Mucosa of stomach (tissue), 1 donor: ENCODE results near the gene EEF1A2.

ENCODE experiments used
- H3K27me3 ChIP-seq: one replicate; pipeline ENCODE4 v1.7.0; 2013; ENCODE audit warnings: mild to moderate bottlenecking, low read length; ENCODE audit not compliant: control insufficient read depth, insufficient read depth
- H3K36me3 ChIP-seq: one replicate; pipeline ENCODE4 v1.7.0; 2013; ENCODE audit warnings: low read length; ENCODE audit not compliant: control insufficient read depth, insufficient read depth
- H3K4me1 ChIP-seq: one replicate; pipeline ENCODE4 v1.7.0; 2013; ENCODE audit warnings: mild to moderate bottlenecking, low read length; ENCODE audit not compliant: control insufficient read depth, insufficient read depth
- H3K4me3 ChIP-seq: one replicate; pipeline ENCODE4 v1.7.0; 2013; ENCODE audit warnings: low read length
- H3K9ac ChIP-seq: one replicate; pipeline ENCODE4 v1.7.0; 2013; ENCODE audit warnings: mild to moderate bottlenecking, low read length, moderate library complexity
- H3K9me3 ChIP-seq: one replicate; pipeline ENCODE4 v1.7.0; 2013; ENCODE audit warnings: mild to moderate bottlenecking, low read length, moderate library complexity; ENCODE audit not compliant: control insufficient read depth
- donor health status: Pancreatic carcinoma.

Gene EEF1A2

DNA sequence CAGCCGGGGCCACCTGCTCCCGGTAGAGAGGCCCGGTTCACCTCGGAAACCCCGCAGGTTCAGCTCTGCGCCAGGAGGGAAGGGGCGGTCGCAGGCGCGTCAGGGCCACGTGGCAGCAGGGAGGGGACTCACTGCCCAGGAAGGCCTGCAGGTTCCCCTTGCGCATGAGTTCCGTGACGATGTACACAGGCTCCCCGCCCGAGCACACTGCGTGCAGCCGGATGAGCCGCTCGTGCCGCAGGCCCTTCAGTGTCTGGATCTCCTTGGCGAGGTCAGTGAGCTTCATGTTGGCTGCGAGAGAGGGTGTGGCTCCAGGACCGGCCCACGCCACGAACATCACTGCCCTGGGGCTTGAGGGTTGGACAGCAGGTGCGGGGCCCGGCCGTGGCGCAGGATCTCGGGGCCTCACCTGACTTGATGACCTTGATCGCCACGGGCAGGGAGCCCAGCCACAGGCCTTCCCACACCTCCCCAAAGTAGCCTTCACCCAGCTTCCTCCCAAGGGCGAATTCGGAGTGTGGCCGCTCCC lies 43.2 kb upstream of the EEF1A2 start:
- peaks cover 33% of the 10 kb centered on the region for H3K4me1 ChIP-seq
- H3K27me3 ChIP-seq, result peaks cover 18% of the 10 kb centered on the region
- no peaks in the 10 kb centered on the region for H3K9me3 ChIP-seq
- H3K4me3 ChIP-seq, result no peak overlapping the region
- no peaks in the 10 kb centered on the region for H3K36me3 ChIP-seq
- H3K9ac ChIP-seq, result no peak overlapping the region

DNA sequence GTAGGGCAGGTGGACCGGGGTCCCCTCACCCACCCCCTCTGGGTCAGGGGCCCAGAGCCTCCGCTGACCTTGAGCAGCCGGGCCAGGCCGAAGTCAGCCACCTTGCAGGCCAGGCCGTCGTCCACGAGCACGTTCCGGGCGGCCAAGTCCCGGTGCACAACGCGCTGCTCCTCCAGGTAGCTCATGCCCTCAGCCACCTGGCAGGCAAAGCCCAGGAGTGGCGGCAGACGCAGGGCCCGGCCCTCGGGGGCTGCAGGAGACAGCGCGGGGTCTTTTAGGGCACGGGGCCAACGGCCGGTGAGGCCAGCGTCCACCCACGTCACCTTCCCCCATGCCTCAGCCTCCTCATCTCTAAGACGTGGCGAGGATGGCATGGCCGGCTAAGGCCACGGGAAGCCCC lies 42.5 kb upstream of the EEF1A2 start:
- no peaks in the 10 kb centered on the region for H3K36me3 ChIP-seq
- H3K4me1 ChIP-seq, result peaks cover 33% of the 10 kb centered on the region
- H3K27me3 ChIP-seq, result peaks cover 11% of the 10 kb centered on the region
- no peaks in the 10 kb centered on the region for H3K9me3 ChIP-seq
- no peak overlapping the region for H3K4me3 ChIP-seq
- H3K9ac ChIP-seq, result no peak overlapping the region

DNA sequence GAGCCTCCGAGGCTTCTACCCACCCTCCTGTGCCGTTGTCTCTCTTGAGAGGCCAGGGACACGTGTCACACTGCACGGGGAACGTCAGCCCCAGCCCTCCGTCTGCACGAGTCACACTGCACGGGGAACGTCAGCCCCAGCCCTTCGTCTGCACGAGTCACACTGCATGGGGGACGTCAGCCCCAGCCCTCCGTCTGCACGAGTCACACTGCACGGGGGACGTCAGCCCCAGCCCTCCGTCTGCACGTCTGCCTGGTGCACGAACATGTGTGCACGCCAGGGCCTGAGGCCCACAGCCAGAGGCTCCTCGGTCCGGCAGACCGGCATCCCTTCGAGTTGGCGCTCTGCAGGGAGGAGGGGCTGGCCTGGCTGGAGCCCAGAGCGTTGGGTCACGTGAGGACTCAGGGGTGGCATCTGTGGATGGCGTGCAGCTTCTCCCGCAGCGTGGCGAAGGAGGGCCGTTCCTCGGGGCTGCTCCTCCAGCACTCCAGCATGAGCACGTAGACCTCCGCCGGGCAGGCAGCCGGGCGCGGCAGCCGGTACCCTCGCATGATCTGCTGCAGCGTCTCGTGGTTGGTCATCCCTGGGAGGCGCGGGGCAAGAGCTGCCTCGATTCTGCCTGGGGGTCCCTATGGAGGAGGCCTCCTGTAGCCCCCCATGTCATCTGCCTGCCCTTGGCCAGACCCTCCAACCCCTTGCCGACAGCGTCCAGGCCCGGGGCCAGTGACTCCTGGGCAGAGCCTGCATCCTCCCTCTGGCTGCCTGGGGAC lies 41.7 kb upstream of the EEF1A2 start:
- Histone ChIP-seq H3K9me3 (no peaks in the 10 kb centered on the region), H3K9ac (no peak overlapping the region), H3K4me1 (peaks cover 28% of the 10 kb centered on the region), H3K4me3 (no peak overlapping the region), H3K36me3 (no peaks in the 10 kb centered on the region), H3K27me3 (peaks cover 4% of the 10 kb centered on the region)

DNA sequence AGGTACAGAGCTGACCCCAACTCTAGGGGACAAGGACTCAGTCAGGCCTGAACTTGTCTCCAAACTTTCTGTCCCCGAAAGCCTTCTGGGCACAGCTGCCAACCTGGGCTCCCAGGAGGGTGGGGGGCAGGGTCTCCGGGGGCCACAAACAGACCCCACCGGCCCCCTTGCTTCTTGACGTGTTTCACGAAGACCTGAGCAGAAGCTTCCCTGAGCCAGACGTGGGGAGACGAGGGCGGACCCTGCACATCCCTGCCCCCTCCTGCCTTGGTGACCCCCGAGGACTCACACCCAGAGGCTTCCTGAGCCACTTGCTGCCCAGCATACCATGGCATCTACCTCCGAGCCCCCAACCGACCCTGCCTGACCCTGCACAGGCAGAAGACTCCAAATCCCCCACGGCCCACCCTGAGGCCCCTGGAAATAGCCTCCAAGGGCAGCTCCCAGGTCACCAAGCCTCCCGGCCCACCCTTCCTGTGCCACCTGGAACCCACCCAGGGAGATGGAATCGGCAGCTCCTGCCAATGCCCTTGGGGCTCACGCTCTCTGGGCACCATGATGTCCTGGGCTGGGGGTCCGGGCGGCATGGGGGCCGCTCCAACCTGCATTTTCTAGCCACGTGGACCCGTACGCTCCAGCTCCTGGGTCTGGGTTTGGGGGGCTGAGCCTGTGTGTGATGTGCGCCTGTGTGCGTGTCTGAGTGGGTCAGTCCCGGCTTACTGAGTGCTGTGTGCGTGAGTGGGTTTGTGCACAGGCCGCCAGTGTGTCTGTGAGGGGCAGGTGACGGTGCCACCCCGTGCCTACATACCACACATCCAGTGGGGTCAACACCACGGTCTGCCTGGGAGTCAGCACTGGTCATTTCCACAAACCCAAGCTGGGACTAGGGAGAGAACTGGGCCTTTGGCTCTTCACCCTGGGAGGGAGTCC lies 40.8 kb upstream of the EEF1A2 start:
- Histone ChIP-seq H3K9ac (no peak overlapping the region), H3K9me3 (no peaks in the 10 kb centered on the region), H3K36me3 (no peaks in the 10 kb centered on the region), H3K4me3 (no peak overlapping the region), H3K4me1 (peaks cover 27% of the 10 kb centered on the region), H3K27me3 (no peaks in the 10 kb centered on the region)

DNA sequence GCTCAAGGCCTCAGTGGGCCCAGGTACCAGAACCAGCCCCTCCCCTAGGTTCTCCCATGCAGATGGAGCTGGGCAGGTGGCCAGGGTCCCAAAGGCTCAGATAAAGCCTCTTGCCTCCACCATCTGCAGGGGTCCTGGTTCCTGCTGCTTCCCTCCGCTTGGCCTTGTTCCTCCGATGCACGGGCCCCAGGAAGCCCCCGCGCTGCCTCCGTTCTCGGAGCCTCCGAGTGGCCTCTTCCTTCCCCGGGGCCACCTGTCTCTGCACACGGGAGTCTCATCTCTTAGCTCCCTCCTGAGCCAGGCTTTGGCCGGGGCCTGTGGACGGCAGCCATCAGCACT lies 40.2 kb upstream of the EEF1A2 start:
- Histone ChIP-seq H3K9me3 (no peaks in the 10 kb centered on the region), H3K27me3 (no peaks in the 10 kb centered on the region), H3K36me3 (no peaks in the 10 kb centered on the region), H3K4me1 (peaks cover 31% of the 10 kb centered on the region), H3K9ac (peak overlapping the region; percentile 15), H3K4me3 (no peak overlapping the region)

DNA sequence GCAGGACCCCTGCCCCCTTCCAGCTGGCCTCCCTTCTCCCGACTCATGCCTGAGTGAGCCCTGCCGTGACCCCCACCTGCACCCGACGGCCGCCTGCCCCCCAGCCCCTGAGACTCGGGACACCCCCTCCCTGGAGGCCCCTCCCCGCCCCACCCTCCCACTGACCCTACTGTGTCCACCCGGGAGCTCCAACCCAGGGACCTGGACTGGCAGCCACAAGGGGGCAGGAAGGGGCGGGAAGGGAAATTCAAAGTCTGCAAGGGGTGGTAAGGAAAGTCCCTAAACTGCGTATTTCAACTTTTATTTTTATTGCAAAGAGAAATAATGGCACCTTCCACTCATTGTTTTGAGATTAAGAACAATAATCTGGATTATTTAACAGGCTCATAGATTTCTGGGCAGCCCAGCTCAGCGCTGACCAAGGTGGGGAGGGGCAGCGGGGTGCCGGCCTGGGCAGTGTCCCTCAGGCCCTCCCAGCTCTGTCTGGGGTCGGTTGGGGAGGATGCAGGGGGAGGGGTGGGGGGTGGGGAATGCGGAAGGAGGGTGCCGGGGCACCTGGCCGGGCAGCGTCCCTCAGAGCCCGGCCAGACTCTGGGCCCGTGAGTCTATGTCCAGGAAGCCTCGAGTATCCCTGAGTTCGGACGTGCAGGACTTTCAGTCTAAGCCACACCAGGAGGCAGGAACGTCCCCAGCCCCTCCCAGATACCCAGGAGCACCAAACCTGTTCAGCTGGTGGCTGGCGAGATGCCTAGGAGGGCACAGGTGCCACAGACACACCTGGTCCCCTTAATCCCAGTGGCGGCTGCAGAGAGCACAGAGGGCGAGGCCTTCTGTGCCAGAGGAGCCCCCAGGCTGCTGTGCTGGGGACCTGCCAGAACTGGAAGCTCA lies 39.6 kb upstream of the EEF1A2 start:
- Histone ChIP-seq H3K9me3 (no peaks in the 10 kb centered on the region), H3K4me1 (peaks cover 37% of the 10 kb centered on the region), H3K36me3 (no peaks in the 10 kb centered on the region), H3K4me3 (no peak overlapping the region), H3K9ac (peak overlapping the region; percentile 92), H3K27me3 (no peaks in the 10 kb centered on the region)

DNA sequence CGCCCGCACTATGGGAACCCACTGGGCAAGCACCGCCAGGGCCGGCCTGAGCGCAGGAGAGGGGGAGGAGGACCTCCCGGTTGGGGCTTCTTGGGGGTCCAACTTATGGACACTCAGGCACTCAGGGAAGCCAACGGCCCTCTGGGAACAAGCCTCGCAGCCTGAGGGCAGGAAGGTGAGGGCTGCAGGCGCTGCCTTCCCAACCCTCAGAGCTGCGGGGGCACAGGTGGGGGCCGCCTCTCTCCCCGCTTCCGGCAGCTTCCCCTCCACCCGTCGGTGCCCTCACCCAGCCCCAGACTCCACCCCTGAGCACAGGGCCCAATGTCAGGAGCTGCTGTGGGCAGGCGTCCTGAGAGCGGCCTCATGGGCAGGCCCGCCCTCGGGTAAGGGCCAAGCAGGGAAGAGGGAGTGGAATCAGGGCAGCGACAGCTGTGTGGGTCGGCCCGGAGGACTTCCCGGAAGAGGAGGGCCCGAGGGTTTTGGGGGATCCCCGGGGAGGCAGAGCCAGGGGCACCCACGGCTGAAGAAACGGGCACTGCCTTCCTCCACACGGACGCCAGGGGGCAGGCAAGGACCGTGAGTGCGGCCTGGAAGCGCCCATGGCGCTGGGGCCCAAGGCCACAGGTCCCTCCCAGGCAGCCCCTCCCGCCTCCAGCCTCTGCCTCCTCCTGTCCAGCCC lies 38.8 kb upstream of the EEF1A2 start:
- H3K9ac ChIP-seq, result peak overlapping the region; percentile 92

DNA sequence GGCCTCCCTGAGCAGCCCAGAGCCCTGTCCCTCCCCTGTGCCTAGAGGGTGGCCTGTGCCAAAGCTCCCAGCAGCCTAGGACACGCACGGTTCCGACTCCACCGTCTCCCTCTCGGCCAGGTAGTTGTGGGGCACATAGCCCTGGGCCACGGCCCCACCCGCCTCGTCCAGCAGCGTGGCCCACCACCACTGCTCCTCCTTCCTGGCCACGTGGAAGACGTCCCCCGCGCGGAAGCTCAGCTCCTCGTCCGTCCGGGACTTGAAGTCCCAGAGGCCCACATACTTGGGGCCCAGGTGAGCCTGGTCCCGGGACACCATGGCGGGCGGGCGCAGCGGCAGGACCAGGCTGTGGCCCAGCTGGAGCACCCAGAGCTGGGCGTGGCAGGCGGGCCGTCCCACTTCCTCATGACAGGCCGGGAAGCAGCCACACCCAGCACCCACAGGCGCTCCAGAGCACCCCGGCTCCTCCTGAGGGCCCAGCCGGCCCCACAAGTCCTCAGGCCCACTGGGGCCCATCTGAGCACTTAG lies 38.2 kb upstream of the EEF1A2 start, which contains the start of gene PTK6:
Gene PTK6 (minus strand): TSS at position 380 of the 528 bp plus-strand sequence. CDS start 62 bp downstream, at position 318.
- Histone ChIP-seq H3K4me3 (peak within 1 kb of the TSS; percentile 87), H3K4me1 (peaks cover 44% of the 10 kb centered on the region), H3K36me3 (no peaks in the 10 kb centered on the region), H3K9ac (peak within 1 kb of the TSS; percentile 92), H3K27me3 (no peaks in the 10 kb centered on the region), H3K9me3 (no peaks in the 10 kb centered on the region)

More for the DNA sequence above, 38.8 kb upstream of the EEF1A2 start:
- H3K9me3 ChIP-seq, result no peaks in the 10 kb centered on the region
- no peaks in the 10 kb centered on the region for H3K27me3 ChIP-seq
- H3K36me3 ChIP-seq, result no peaks in the 10 kb centered on the region
- peak overlapping the region; percentile 87 for H3K4me3 ChIP-seq
- peaks cover 40% of the 10 kb centered on the region for H3K4me1 ChIP-seq

DNA sequence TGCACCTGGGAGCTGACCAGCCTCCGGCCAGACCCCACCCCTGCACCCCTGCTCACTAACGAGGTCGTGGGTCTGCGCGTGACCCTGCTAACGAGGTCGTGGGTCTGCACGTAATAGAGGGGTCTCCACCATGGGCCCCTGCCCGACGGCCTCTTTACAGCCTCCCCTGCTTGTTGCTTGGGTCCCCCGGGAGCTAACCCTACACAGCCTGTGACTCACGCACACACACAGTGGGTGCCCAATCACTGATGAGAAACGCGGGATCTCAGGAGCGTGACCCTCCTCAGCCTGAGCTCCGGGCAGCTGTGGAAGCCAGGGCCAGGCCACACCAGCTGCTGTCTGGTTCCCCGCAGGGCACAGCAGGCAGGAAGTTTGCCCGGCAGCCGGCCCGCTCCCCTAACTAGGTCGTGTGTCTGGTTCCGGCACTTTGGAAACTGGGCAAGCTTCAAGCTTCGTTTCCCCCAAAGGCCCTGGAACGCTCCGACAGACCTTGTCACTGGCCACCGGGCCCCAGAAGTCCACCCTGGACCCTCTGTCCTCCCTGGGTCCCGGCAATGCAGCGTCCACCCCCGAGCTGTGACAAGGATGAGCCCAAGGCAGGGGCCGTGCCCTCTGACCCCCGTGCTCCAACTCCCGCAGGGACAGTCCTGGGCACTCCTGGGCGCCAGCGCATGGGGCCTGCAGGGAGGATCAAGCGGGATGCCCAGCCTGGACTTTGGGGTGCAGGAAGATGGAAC lies 37.5 kb upstream of the EEF1A2 start:
- peaks cover 49% of the 10 kb centered on the region for H3K4me1 ChIP-seq
- no peaks in the 10 kb centered on the region for H3K9me3 ChIP-seq
- H3K27me3 ChIP-seq, result no peaks in the 10 kb centered on the region
- peak overlapping the region; percentile 87 for H3K4me3 ChIP-seq
- peak overlapping the region; percentile 92 for H3K9ac ChIP-seq
- no peaks in the 10 kb centered on the region for H3K36me3 ChIP-seq

DNA sequence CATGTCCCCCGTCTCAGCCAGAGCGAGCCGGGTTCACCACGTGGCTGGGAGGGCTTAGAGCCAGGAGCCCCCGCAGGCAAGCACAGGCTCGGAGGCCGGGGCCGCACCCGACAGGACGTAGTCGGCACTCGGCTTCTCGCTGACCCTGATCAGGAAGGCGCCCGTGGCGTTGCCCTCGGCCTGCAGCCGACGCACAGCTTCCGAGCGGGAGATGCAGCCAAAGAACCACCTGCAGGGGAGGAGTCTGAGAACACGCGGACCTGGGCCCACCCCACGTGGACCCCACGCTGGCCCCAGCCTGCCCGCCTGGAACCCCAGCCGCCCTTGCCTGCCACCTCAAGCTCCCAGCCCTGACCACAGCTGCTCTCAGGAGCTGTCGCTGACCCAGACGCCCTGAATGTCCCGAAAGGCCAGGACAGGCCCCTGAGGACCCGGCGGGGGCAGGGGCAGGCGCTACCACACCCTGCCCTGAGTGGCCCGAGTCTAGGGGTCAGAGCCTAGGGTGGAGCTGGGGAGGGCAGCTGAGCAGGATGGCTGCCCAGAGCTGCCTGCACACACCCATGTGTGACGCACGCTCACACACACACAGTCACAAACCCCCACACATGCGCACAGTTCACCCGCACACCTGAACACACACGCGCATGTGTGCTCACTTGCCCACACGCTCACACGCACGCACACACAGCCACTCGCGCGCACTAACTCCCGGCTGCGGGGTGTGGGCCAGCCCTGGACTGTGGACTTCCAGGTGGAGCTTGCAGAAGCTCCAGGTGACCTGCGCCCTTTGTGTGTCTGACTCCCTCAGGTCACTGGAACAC lies 36.2 kb upstream of the EEF1A2 start:
- H3K4me1 ChIP-seq, result peaks cover 55% of the 10 kb centered on the region
- H3K27me3 ChIP-seq, result peaks cover 2% of the 10 kb centered on the region
- no peaks in the 10 kb centered on the region for H3K36me3 ChIP-seq
- no peaks in the 10 kb centered on the region for H3K9me3 ChIP-seq
- H3K9ac ChIP-seq, result peak overlapping the region; percentile 18
- no peak overlapping the region for H3K4me3 ChIP-seq
